Activated T-cell treated with anti-CD3 and anti-CD28 coated beads for 1 hour (primary cell): Measurements from ENCODE around the gene SPOCK1.

ENCODE experiments used
- DNase-seq: peaks from one replicate; pipeline ENCODE4 v3.0.0-alpha.2; 2020; ENCODE audit warnings: low read depth

The SPOCK1 gene

DNA sequence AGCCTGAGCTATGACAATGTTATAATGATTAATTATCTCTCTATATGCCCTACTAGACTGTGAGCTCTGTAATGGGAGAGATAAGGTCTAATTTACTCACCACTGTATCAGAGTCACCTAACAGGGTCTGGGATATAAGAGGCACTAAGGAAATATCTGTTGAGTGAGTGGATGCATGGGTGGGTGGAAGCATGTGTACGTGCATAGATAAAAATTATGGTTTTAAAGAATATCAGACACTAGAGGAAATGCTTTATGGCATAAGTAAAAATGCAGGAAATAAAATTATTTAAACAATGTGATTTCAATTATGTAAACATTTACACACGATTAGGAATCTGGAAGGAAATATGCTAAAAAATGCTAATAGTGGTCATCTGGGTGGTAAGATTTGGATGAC lies 137.8 kb downstream of the SPOCK1 start:
- DNase-seq, result no peak

DNA sequence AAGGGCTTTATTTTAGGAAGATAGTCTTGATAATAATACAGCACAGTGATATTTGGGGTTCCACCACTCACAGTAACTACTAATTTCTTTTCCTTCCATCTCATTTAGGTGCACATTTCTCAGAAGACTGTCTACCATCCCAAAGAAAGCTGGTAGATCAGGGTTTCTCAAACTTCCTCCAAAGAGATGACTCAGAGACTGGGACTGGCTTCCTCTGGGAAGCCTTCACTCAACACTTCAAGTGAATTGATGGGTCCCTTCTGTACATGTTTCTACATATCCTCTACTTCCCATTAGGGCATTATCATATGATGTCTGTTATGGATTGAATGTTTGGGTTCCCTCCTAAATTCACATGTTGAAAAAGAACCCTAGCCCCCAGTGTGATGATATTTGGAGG lies 138.5 kb downstream of the SPOCK1 start:
- no peak for DNase-seq

DNA sequence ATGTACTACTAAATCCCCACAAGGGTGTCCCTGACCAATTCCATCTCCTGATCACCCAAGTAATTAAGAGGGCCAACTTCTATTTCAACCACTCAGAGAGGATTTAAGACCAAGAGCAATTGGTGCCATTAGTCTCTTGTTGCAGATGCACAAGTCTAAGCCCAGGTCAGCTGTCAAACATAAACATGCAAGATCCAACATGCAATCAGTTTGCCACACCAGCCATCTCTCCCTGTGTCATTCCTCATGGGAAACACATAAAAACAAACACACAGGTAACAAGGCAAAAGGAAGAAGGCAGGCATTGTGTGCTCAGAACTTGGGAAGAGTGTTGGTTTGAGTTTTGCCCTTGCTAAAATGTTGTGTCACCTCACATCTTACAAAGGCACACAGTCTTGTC lies 139.2 kb downstream of the SPOCK1 start:
- DNase-seq, result no peak

DNA sequence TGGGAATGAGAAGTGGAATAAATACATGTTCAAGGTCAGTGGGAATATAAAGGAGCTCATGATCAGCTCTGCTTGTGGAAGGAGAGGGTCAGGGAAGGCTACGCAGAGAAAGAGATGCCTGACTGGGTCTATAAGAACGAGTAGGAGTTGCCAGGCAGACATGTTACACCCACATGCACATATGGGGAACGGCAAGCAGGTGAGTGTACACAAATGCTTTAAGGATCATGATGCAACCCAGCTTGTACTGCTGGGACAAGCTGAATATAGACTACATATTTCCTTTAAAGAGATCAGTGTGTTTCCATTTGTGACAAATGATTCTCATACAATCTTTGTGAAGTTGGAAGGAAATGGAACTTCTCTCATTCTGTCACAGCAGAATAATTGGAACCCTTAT lies 141.7 kb downstream of the SPOCK1 start:
- no peak for DNase-seq

DNA sequence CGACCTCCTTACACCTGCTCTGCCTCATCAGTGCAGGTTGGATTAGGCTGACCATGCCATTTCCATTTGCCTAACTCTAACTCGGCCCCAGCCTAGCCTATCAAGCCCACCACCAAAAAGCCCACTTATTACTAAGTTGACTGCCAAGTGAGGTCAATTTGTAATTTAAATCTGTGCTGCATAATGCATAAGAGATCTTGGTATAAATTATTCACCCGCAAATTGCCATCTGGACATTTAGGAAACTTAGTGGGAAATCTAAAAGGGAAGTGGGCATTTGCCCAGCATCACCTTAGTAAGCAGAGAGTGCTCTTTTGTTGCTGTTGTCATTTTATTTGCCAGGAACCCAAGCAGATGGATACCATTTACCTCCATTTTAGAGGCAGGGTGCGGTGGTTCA lies 143.0 kb downstream of the SPOCK1 start:
- DNase-seq, result no peak

DNA sequence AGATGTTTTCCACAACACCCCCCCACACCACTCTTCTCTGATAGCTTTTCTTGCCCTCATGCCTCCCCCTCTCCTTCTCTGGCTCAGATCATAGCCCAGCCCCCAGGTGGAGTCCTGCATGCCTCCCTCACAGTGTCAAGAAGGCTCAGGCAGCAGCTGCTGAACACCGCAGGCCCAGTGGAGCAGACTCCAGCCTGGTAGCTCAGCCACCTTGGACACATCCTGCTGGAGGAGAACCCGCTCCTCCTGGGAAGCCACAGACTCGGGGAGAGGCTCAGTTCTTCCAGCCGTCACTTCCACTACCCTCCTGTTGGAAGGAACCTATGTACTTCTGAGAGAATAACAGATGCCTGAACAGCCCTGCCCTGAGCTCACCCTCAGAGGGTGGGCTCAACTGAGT lies 143.4 kb downstream of the SPOCK1 start:
- DNase-seq, result no peak

DNA sequence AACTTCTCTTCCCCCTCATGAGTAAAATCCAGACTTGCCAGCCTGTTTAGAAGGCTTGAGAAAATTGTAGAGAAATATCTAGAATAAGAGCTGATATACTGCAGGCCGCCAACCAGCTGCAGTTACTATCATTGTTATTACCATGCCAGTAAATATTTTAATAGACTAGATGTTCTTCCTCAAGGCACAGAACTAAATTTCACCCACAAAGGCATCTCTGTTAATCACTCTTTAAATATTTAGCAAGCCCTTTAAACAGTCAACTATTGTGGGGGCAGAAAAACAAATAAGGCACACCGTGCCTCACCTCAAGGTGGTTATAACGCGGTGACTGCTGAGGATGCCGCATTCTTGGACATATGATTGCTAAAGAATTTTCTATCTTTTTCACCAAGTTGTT lies 147.0 kb downstream of the SPOCK1 start:
- DNase-seq, result no peak

DNA sequence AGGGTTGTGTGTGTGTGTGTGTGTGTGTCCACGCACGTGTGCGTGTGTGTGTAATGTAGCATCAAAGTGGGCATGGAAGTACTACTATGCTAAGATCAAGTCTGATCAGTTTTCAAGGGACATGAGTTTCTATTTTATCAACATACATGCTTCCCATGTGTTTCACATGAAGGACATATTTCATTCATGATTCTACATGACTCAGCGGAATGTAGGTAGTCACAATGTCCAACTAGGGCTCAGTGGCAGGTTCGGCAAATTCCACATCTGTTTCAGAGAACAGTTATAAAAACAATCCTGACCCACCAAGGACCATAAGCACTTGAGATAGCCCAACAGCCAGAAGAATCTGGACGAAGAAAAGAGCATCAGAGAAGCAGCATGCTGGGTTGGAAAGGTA lies 148.3 kb downstream of the SPOCK1 start:
- DNase-seq, result no peak

DNA sequence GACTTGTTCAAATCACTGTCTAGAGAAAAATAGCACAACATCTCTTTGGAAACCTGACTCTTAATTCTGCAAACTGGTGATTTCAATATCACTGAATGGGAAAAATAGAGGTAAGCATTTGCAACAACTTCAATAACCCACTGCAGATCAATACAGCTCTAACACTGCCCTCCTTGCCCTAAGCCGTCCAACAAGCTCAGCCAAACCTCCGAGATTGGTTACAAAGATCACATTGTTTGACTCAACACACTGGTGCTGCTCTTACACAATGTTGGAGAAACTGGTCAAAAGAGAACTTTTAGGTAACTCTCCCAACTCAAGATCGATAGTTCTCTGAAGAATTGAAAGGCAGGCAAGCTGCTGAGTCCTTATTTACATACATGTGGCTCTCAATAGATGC lies 150.4 kb downstream of the SPOCK1 start:
- DNase-seq, result no peak

DNA sequence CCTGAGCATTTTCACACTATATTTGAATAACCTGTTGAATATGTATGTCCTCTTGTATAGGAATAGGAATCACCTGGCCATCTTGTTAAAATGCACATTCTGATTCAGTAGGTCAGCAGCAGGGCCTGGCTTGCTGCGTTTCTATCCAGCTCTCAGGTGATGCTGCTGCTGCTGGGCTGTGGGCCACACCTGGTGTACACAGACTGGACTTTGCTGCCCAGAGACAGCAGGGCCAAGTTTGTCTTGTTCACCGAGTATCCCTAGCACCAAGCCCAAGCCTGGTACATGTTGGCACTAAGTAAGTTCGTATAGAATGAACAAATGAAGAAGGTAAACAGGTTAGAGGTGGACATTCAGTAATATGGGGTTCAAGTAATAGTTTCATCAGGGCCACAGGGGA lies 151.3 kb downstream of the SPOCK1 start:
- DNase-seq, result no peak

DNA sequence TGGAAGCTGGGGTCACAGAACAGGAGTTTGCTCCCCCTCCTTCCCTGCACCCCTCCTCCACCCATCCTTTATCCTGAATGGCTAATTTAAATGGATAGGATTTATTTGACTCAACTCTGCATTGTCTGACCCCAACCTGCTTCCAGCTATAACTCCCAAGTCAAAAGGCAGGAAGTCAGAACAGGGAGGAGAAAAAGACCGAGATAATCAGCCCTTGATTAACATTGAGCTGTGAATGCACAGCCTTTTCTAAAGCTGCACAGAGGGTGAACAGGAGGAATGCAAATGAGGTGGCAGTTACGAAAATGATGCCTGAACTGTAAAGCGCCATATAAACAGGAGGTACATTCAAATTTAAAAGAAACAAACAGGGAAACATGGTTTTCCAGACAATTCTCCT lies 152.8 kb downstream of the SPOCK1 start:
- no peak for DNase-seq

DNA sequence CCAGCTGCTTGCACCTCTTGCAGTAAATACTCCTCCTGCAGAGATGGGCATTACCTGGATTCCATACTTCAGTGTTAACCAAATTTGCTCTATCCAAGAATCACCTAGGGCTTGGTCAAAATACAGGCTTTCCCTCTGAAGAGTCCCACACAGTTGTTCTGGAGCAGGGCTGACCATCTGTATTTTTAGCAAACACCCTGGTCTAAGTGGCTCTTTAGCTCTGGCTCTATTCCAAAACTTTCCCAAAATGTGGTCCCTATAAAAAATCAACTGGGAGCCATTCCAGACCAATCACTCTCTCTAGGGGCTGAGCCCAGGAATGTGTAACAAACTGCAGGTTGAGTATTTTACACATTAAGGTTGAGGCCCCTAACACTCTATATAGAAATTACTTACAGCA lies 153.7 kb downstream of the SPOCK1 start:
- DNase-seq, result no peak

DNA sequence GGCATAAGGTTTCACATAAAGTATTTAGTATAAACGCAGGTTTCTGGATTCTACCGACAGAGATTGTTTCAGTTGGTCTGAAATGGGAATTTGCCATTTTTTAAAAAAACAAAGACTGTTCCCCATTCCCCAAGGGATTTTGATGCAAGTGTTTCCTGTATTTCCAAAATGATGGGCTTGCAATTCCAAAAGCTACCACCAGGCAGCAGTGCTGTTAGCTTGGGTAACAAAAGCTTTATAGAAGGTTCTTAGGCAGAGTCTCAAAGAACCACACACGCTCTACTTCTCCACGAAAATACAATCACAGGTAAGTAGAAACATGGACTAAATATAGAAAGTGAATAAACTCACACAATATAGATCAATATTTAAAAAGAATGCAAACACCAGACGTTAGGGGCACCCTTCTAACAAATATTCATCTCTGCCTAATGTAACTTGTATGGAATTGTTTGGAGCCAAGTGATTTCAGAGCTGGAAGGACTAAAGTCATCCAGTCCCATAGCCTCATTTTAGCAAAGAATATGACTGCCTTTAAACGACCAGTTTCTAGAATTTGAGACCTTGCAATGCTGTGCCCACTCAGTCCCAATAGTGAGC lies 154.3 kb downstream of the SPOCK1 start:
- DNase-seq, result no peak

DNA sequence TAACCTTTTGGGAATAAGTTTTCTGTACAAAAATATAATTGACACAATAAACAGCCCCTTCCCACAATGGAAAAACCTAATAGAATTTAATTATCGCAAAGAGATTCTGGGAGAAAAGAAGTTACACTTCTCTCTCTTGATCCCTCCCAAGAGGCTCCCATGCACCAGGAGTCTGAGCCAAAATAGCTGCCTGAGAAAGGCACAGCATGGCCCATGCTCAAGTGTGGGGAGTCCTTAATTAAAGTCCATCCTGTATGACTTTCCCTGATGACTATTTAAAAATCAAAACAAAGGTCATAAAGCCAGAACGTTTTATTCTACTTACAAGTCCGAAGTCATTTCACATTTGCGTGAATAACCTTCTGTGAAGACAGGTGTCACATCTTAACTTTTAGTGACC lies 155.1 kb downstream of the SPOCK1 start:
- no peak for DNase-seq

DNA sequence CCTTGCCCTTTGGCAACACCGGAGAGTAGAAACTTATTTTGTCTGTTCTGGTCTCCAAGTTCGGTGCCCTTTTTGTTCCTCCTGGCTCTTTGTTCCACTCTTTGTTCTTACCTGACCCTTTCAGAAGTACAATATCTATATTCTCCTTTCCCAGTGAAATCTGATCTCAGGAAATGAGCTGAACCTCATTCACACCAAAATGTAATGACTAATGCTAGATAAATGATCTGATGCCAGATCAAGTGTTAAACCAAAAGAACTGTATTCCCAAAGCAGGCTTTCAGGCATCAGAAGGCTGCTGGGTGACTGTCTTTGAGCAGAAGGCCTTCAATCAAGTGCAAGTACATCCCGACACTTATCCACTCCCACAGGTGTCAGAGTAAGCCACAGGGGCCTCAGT lies 156.4 kb downstream of the SPOCK1 start:
- no peak for DNase-seq

DNA sequence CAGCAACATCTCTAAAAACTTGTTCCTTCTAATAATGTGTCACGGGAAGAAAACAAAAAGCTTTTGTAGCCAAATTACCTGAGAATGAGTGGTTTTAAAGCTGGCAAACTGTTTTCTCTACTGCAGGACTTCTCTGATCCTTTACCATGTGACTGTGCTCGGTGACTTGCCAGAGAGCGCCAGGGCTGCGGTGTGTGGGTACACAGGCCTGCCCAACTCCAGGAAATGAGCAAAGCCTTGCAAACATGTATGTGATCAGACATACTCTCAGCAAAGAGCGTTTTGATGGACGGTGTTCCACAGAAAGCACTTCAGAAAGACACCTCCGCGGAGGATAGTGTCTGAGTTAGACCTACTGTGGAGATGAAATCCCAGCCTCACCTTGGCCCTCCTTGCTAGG lies 157.3 kb downstream of the SPOCK1 start:
- no peak for DNase-seq

DNA sequence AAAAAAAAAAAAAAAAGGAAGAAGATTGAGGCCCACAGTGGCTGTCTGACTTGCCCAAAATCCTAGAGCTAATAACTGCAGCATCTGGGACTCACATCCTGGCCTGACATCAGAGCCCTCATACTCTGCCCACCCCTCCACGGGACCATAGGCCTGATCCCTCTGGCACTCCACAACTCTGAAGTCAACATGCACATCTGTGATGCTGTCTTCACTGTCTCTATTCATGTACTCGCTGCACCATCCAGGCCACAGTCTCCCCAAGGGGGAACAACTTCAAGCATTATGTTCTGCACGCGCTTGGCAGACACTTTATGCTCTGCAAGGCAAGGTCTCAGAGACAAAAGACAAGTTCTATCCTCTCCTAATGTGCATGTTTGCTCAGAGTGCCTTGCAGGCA lies 158.2 kb downstream of the SPOCK1 start:
- no peak for DNase-seq

DNA sequence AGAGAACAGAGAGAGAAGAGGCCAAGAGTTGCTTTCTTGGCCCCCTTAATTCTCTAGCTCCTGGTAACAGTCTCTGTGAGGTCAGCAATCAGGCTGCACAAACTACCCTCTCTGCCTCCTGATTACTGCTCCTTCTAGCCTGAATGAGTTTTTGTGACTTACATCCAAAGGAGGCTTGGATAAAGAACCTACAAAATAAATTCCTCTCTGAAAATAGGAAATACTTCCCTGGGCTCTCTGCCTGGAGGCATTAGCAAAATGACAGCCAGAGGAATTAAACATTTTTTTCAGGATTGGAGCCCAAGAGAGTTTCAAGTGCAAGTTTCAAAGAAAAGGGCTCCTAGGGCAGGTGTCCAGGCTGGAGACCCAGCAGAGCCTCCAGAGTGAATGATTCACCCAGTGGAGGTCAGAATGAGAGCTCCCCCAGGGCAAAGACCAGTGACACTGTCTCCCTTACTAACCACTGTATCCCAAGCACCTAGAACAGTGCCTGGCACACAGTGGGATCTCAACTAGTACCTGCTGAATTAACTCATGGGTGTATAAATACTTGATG lies 162.5 kb downstream of the SPOCK1 start:
- no peak for DNase-seq

DNA sequence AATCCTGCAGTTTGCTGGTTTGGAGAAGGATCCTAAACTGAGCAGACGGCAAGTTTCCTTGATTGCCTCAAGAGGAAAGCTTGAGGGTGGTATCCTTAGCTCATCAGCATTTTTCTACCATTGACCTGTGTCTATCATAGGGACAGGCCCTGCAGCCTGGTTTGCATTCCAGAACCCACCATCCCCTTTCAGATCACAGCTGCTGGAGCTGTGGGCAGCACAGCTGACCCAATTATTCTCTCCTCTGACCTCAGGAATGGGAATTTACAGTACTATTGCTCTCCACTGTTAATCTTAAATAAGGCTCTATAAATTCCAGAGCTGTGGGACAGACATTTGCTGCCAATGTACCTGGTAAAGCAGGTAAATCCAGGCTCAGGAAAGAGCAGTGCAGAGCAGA lies 163.0 kb downstream of the SPOCK1 start:
- no peak for DNase-seq

DNA sequence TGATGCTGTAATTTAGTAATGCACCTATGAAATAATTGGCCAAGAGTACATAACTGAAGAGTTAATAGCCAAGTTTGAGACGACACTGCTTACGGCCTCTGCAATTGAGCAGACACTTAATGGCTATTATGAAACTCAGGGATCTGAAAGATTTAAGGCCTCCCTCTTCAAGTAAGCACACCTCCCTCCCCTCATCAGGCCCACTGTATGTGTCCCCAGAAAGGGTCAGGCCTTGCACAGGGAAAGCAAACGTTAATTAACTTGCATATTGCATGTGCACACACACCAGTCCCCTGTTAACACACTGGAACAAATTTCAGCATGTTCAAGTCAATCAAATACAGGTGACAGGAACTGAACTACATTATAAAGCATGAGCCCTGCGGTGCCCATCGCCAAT lies 163.6 kb downstream of the SPOCK1 start:
- DNase-seq, result no peak

DNA sequence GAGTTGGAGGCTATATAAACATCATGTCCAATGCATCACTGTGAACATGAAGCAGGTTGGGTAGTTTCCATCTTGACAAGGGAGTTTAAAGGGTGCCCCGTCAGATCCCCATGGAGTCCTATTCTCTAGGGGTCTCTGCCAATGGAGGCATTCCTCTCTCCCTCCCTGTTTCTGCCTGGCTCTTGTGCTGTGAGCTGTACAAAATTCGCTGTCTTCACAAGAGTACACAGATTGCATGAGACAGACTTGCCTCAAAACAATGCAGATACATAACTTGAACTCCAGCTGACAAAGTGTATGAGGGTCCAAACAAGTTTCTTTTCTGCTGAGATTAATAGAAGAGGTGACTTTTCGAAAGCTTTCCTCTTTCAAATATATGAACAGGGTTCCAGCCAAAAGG lies 165.2 kb downstream of the SPOCK1 start:
- no peak for DNase-seq

DNA sequence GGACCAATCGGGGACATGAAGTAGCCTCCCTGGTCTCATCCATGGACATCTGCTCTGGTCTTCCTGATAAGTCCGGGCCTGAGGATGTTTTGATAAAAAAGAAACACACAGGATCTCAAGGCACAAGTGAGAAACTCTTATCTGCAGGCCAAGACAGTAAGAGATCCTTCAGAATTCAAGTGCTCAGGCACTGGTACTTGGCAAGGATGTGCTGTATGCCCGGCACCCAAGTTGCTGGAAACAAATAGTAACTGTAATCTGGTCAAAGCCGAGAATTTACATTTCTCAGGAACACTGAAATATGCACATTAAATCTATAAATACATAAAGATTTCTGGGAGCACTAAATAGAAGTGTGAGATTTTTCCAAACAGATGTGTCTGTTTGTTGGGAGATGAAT lies 165.7 kb downstream of the SPOCK1 start:
- DNase-seq, result no peak

DNA sequence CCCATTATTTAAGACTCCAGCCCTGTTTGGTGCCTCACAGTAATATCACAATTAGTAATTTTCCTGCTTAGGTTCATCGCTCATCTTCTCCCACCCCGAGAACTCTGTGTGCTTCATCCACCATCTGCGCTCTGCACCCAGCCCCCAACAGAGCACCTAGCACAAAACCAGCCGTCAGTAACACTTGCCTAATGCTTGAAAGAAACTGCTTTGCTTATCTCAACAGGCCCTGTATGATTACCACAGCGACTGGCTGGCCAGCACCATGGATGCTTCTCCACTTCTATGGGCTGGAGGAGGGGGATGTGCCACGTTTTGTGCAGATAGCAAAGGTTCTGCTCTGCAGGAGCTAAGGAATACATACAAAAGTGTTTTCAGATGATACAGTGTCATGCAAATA lies 166.8 kb downstream of the SPOCK1 start:
- DNase-seq, result no peak

DNA sequence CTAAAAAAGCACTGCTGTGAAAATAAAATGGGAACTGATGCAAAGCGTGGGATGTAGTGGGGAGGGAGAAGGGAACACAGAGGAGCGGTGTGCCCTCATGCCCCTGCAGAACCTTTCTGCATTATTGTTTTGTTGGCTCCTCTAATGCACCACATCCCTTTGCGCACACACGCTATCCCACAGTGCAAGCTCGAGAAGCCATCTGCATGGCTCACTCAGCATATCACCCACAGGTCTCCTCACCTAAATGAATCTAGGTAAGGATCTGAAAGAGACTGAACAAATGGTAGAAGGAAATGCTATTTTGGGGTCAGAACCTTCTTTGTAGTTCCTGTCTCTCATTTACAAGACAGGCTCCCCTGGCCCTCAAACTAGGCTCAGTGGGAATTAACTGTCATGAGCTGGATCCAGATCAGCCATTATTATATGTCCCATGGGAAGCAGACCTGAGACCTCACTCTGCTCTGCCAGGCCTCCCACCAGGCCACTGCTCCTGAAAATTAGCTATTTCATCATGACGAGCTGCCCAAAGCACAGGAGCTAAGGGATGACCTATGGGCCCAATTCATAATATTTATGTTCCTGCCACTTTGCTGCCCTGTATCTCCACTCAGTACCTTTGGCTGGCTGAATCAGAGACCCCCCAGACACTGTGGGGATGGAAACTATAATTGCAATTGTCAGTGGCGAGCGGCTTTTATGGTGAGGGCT lies 169.4 kb downstream of the SPOCK1 start:
- no peak for DNase-seq
